Neural cell (in vitro differentiated cells): Measurements from ENCODE around the gene CC2D1A. TPM values are rescaled to one million over a fixed set of nuclear protein-coding genes. Genes with fewer than 3 reads are reported as not detected.

Experiments
- H2AFZ ChIP-seq: fragments of 200-600, 300-800 bp; sonication (generic), shearing (Covaris generic); 2 replicates; pipeline ENCODE4 v1.6.0; 2014; ENCODE audit warnings: low read depth, mild to moderate bottlenecking, antibody characterized with exemption, low read length, moderate library complexity
- H3F3A ChIP-seq: fragments of 200-600 bp; shearing (Covaris generic); 2 replicates; pipeline ENCODE4 v1.6.1; 2016; ENCODE audit warnings: mild to moderate bottlenecking, moderate library complexity, mixed read lengths, antibody characterized with exemption, low read length; ENCODE audit not compliant: insufficient read depth, poor library complexity, severe bottlenecking
- H3K27ac ChIP-seq: fragments of 200-600, 300-800 bp; sonication (generic), shearing (Covaris generic); 2 replicates; pipeline ENCODE4 v1.5.1; 2014; ENCODE audit warnings: mild to moderate bottlenecking, low read length, moderate library complexity
- H3K27me3 ChIP-seq: fragments of 300-800, 200-600 bp; sonication (generic), shearing (Covaris generic); 2 replicates; pipeline ENCODE4 v1.6.0; 2014; ENCODE audit warnings: mild to moderate bottlenecking, low read depth, low read length, moderate library complexity; ENCODE audit not compliant: insufficient read depth
- H3K36me3 ChIP-seq: fragments of 300-800, 200-600 bp; sonication (generic), shearing (Covaris generic); 2 replicates; pipeline ENCODE4 v1.5.1; 2014; ENCODE audit warnings: mild to moderate bottlenecking, antibody characterized with exemption, low read length, moderate library complexity; ENCODE audit not compliant: insufficient read depth
- H3K4me2 ChIP-seq: fragments of 300-800, 200-600 bp; sonication (generic), shearing (Covaris generic); 2 replicates; pipeline ENCODE4 v1.6.0; 2014; ENCODE audit warnings: mild to moderate bottlenecking, low read length
- H3K4me3 ChIP-seq: fragments of 300-800, 200-600 bp; sonication (generic), shearing (Covaris generic); 2 replicates; pipeline ENCODE4 v1.5.1; 2014; ENCODE audit warnings: mild to moderate bottlenecking, low read length, moderate library complexity
- H3K79me2 ChIP-seq: fragments of 200-600 bp; shearing (Covaris generic); replicated peaks from 2 replicates; pipeline ENCODE4 v1.6.0; 2014; ENCODE audit warnings: mild to moderate bottlenecking, low read length, moderate library complexity; ENCODE audit not compliant: insufficient read depth
- H3K9ac ChIP-seq: fragments of 300-800, 200-600 bp; sonication (generic), shearing (Covaris generic); 2 replicates; pipeline ENCODE4 v1.6.1; 2016; ENCODE audit warnings: mild to moderate bottlenecking, low read length, mixed read lengths
- H3K9me2 ChIP-seq: fragments of 200-600 bp; shearing (Covaris generic); 2 replicates; pipeline ENCODE4 v1.6.1; 2016; ENCODE audit warnings: mild to moderate bottlenecking, low read length, mixed read lengths; ENCODE audit not compliant: insufficient read depth
- H3K9me3 ChIP-seq: fragments of 200-600, 300-800 bp; sonication (generic), shearing (Covaris generic); 2 replicates; pipeline ENCODE4 v1.6.1; 2016; ENCODE audit warnings: mild to moderate bottlenecking, mixed run types, low read length, moderate library complexity, mixed read lengths
- H4K20me1 ChIP-seq: fragments of 200-600 bp; shearing (Covaris generic); 2 replicates; pipeline ENCODE4 v1.6.1; 2016; ENCODE audit warnings: mild to moderate bottlenecking, mixed run types; ENCODE audit not compliant: insufficient read depth
- CTCF ChIP-seq: fragments of 450-650 bp; IDR thresholded peaks from 2 replicates; pipeline ENCODE4 v1.5.1; 2014; ENCODE audit warnings: antibody characterized with exemption, mild to moderate bottlenecking, moderate library complexity; ENCODE audit not compliant: poor library complexity, severe bottlenecking
- EP300 ChIP-seq: fragments of 450-650 bp; conservative IDR thresholded peaks from 2 replicates; pipeline ENCODE4 v1.6.1; 2014; ENCODE audit warnings: antibody characterized with exemption, mild to moderate bottlenecking, moderate library complexity; ENCODE audit not compliant: poor library complexity, severe bottlenecking
- EZH2 ChIP-seq: fragments of 200-600, 300-800 bp; shearing (Covaris generic), sonication (generic); IDR thresholded peaks from 2 replicates; pipeline ENCODE4 v1.6.1; 2014; ENCODE audit warnings: antibody characterized with exemption, low read length, borderline replicate concordance, mild to moderate bottlenecking; ENCODE audit not compliant: insufficient read depth, poor library complexity, severe bottlenecking
- MXI1 ChIP-seq: fragments of 450-650 bp; conservative IDR thresholded peaks from 2 replicates; pipeline ENCODE4 v1.6.1; 2014; ENCODE audit warnings: antibody characterized with exemption, mild to moderate bottlenecking; ENCODE audit not compliant: poor library complexity, severe bottlenecking
- POLR2AphosphoS5 ChIP-seq: IDR thresholded peaks from 2 replicates; pipeline ENCODE4 v1.6.1; 2012
- RAD21 ChIP-seq: fragments of 450-650 bp; conservative IDR thresholded peaks from 2 replicates; pipeline ENCODE4 v1.6.1; 2014; ENCODE audit warnings: antibody characterized with exemption, mild to moderate bottlenecking, moderate library complexity
- REST ChIP-seq: IDR thresholded peaks from 2 replicates; pipeline ENCODE4 v1.6.1; 2012; ENCODE audit warnings: borderline replicate concordance
- SMC3 ChIP-seq: fragments of 450-650 bp; conservative IDR thresholded peaks from 2 replicates; pipeline ENCODE4 v1.6.1; 2014; ENCODE audit warnings: antibody characterized with exemption, mild to moderate bottlenecking, moderate library complexity; ENCODE audit not compliant: poor library complexity
- TAF1 ChIP-seq: IDR thresholded peaks from 2 replicates; pipeline ENCODE4 v1.6.1; 2012; ENCODE audit warnings: low read depth
- polyA plus RNA-seq: library from polyadenylated mRNA; depleted of rRNA; stranded (reverse); fragments of >200 nt; gene quantifications from 2 replicates; pipeline ENCODE4 v1.2.3, GENCODE V29; 2014

CC2D1A gene
- polyA plus RNA-seq, 1 donor from 2014 or later = 24.5 TPM

GRCh38 chr19:13977803-13978202, 71.8 kb downstream of the CC2D1A start:
- no peak overlapping the region for H2AFZ ChIP-seq
- H3K9ac ChIP-seq = no peak overlapping the region
- no peaks in the 10 kb centered on the region for H3K27me3 ChIP-seq
- no peak overlapping the region for H3K27ac ChIP-seq
- H3K9me3 ChIP-seq = no peaks in the 10 kb centered on the region
- no peaks in the 10 kb centered on the region for H3F3A ChIP-seq
- no peaks in the 10 kb centered on the region for H3K9me2 ChIP-seq
- H4K20me1 ChIP-seq = no peaks in the 10 kb centered on the region
- H3K79me2 ChIP-seq = no peaks in the 10 kb centered on the region
- TF ChIP-seq TAF1 (no peak), MXI1 (no peak)
- H3K36me3 ChIP-seq = no peaks in the 10 kb centered on the region
- H3K4me2 ChIP-seq = no peak overlapping the region
- H3K4me3 ChIP-seq = no peak overlapping the region

- no peak overlapping the region for H3K4me2 ChIP-seq
- no peaks in the 10 kb centered on the region for H3K9me2 ChIP-seq
- TF ChIP-seq RAD21 = no peak
- no peak for TF ChIP-seq MXI1
- TF ChIP-seq EP300 = no peak
- TF ChIP-seq REST = no peak
- TF ChIP-seq TAF1 = no peak
- TF ChIP-seq POLR2AphosphoS5 = no peak
- no peak for TF ChIP-seq SMC3
- no peak for TF ChIP-seq EZH2
- no peak for TF ChIP-seq CTCF
- no peak overlapping the region for H3K9ac ChIP-seq
- H3K27me3 ChIP-seq = no peaks in the 10 kb centered on the region
- H3K27ac ChIP-seq = no peak overlapping the region
- H3K79me2 ChIP-seq = no peaks in the 10 kb centered on the region
- no peaks in the 10 kb centered on the region for H3F3A ChIP-seq
- no peaks in the 10 kb centered on the region for H3K9me3 ChIP-seq
- H3K4me3 ChIP-seq = no peak overlapping the region
- no peak overlapping the region for H2AFZ ChIP-seq
- H4K20me1 ChIP-seq = no peaks in the 10 kb centered on the region
- no peaks in the 10 kb centered on the region for H3K36me3 ChIP-seq
Measured at GRCh38 chr19:13978351-13979243, 72.6 kb downstream of the CC2D1A start.
